ENCODE results near the gene TREH.

DNA sequence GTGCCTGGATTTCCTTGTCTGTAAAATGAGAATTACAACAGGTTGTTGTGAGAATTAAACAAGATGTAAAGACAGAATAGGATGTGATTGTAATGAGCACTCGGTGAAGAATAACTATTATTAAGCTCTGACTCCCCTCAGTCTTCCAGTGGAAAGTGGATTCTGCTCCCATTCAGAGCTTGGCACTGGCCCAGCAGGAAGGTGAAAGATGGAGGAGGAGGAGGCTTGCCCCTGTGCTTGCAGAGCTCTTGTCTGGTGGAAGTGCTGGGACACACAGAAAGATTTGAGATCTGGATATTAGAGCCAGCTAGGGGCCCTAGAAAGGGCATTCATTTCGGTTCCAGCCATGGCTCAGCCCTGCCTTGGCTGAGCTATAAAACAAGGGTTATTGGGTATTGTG is 43.8 kb downstream of the TREH start:
- TF ChIP-seq CTCF (IDR thresholded peaks at IDR 0.05) (no peak), POLR2A (IDR thresholded peaks at IDR 0.05) (no peak)
